DOHH2 (cell line): ENCODE measurements around the gene SYT7.

Experiments
- H3F3A ChIP-seq: fragments of 200-600 bp; sonication (generic), shearing (Covaris generic); 2 replicates; pipeline ENCODE4 v1.6.0; 2016; ENCODE audit warnings: antibody characterized with exemption, mild to moderate bottlenecking; ENCODE audit not compliant: control insufficient read depth, insufficient read depth
- H3K27ac ChIP-seq: fragments of 200-600 bp; sonication (generic); 2 replicates; pipeline ENCODE4 v1.5.1; 2014; ENCODE audit warnings: low read depth, mild to moderate bottlenecking, low read length, moderate library complexity
- H3K27me3 ChIP-seq: fragments of 200-600 bp; sonication (generic); 2 replicates; pipeline ENCODE4 v1.6.1; 2014; ENCODE audit warnings: mild to moderate bottlenecking, low read length, mixed read lengths; ENCODE audit not compliant: control insufficient read depth
- H3K36me3 ChIP-seq: fragments of 200-600 bp; sonication (generic); 2 replicates; pipeline ENCODE4 v1.6.1; 2014; ENCODE audit warnings: mild to moderate bottlenecking, low read length, moderate library complexity, mixed read lengths; ENCODE audit not compliant: control insufficient read depth
- H3K4me1 ChIP-seq: fragments of 200-600 bp; sonication (generic); 2 replicates; pipeline ENCODE4 v1.6.1; 2014; ENCODE audit warnings: mild to moderate bottlenecking, low read length, mixed read lengths; ENCODE audit not compliant: control insufficient read depth
- H3K4me2 ChIP-seq: fragments of 200-600 bp; sonication (generic); 2 replicates; pipeline ENCODE4 v1.6.0; 2014; ENCODE audit warnings: mild to moderate bottlenecking, low read length, moderate library complexity
- H3K4me3 ChIP-seq: fragments of 200-600 bp; sonication (generic); 2 replicates; pipeline ENCODE4 v1.5.1; 2014; ENCODE audit warnings: mild to moderate bottlenecking, low read length, mixed read lengths
- H3K79me2 ChIP-seq: fragments of 200-600 bp; sonication (generic); 2 replicates; pipeline ENCODE4 v1.6.1; 2014; ENCODE audit warnings: mild to moderate bottlenecking, low read length, mixed read lengths; ENCODE audit not compliant: control insufficient read depth
- H3K9me2 ChIP-seq: fragments of 200-600 bp; sonication (generic); replicated peaks from 2 replicates; pipeline ENCODE4 v1.6.1; 2014; ENCODE audit warnings: mild to moderate bottlenecking, low read length, mixed read lengths; ENCODE audit not compliant: control insufficient read depth
- H3K9me3 ChIP-seq: fragments of 200-600 bp; sonication (generic); 2 replicates; pipeline ENCODE4 v1.6.1; 2014; ENCODE audit warnings: antibody characterized with exemption, low read length, mixed read lengths; ENCODE audit not compliant: control insufficient read depth, insufficient read depth
- H4K20me1 ChIP-seq: fragments of 200-600 bp; sonication (generic); 2 replicates; pipeline ENCODE4 v1.6.0; 2014; ENCODE audit warnings: low read depth, mild to moderate bottlenecking, antibody characterized with exemption, low read length, moderate library complexity; ENCODE audit not compliant: control insufficient read depth, insufficient read depth
- EZH2phosphoT487 ChIP-seq: fragments of 200-600 bp; sonication (generic); IDR thresholded peaks from 2 replicates; pipeline ENCODE4 v1.6.1; 2017; ENCODE audit warnings: borderline replicate concordance, mild to moderate bottlenecking, antibody characterized with exemption, low read length, moderate library complexity, mixed read lengths
- TF ChIP-seq, protein P1 (sequence below): fragments of 200-600 bp; sonication (generic); IDR thresholded peaks from one replicate; pipeline ENCODE4 v1.5.1; 2014; ENCODE audit warnings: antibody characterized with exemption, mild to moderate bottlenecking, low read depth, low read length; ENCODE audit not compliant: poor library complexity, severe bottlenecking

Gene SYT7

DNA sequence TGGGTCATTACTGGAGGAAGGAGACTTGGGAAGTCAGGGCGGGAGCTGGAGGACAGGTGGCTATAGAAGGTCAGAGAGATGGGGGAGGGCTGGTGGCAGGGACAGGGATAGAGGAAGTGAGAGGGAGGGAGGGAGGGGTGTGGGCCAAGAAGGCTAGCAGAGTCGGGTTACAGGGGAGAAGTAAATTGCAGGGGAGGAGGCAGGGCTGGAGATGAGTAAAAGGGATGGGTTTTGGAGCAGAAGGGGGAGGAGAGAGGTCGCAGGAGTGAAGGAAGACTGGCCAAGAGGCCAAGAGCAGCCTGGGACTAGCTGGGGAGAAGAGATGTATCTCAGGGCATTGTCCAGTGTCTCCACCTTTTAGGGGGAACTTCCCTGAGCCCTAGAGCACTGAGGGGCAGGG is 39.3 kb downstream of the SYT7 start:
- Histone ChIP-seq H3F3A (no peaks in the 10 kb centered on the region), H3K9me3 (no peaks in the 10 kb centered on the region), H3K27ac (no peak overlapping the region), H3K4me3 (no peak overlapping the region), H3K79me2 (no peaks in the 10 kb centered on the region), H3K27me3 (peaks cover 4% of the 10 kb centered on the region; the same call in 1 of the 2 replicates), H4K20me1 (no peaks in the 10 kb centered on the region), H3K36me3 (no peaks in the 10 kb centered on the region), H3K4me1 (no peaks in the 10 kb centered on the region), H3K9me2 (no peaks in the 10 kb centered on the region), H3K4me2 (no peak overlapping the region)
- TF ChIP-seq, protein P1, sequence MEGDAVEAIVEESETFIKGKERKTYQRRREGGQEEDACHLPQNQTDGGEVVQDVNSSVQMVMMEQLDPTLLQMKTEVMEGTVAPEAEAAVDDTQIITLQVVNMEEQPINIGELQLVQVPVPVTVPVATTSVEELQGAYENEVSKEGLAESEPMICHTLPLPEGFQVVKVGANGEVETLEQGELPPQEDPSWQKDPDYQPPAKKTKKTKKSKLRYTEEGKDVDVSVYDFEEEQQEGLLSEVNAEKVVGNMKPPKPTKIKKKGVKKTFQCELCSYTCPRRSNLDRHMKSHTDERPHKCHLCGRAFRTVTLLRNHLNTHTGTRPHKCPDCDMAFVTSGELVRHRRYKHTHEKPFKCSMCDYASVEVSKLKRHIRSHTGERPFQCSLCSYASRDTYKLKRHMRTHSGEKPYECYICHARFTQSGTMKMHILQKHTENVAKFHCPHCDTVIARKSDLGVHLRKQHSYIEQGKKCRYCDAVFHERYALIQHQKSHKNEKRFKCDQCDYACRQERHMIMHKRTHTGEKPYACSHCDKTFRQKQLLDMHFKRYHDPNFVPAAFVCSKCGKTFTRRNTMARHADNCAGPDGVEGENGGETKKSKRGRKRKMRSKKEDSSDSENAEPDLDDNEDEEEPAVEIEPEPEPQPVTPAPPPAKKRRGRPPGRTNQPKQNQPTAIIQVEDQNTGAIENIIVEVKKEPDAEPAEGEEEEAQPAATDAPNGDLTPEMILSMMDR: no peak
- TF ChIP-seq EZH2phosphoT487: no peak

DNA sequence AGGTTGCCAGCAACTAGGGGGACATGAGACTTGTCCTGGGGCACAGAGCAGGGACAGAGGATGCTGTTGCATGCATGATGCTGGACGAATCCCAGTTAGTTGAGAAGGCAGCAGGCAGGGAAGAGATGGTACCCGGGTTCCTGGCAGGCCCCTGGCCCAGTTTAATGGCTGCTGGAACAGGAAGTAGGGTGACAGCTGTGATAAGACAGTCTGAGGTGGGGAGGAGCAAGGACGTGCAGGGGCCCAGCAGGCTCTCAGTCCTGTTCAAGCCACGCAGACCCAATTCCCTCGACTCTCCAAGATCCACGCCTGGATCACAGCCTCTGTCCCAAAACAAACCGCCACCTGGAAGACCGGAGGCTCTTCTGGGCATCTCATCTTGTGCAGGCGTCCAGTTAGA is 40.3 kb downstream of the SYT7 start:
- peaks cover 4% of the 10 kb centered on the region; the same call in 1 of the 2 replicates for H3K27me3 ChIP-seq
- H3F3A ChIP-seq: no peaks in the 10 kb centered on the region
- H4K20me1 ChIP-seq: no peaks in the 10 kb centered on the region
- no peak overlapping the region for H3K27ac ChIP-seq
- H3K36me3 ChIP-seq: no peaks in the 10 kb centered on the region
- H3K9me2 ChIP-seq: no peaks in the 10 kb centered on the region
- no peaks in the 10 kb centered on the region for H3K4me1 ChIP-seq
- H3K79me2 ChIP-seq: no peaks in the 10 kb centered on the region
- no peak overlapping the region for H3K4me3 ChIP-seq
- no peak for TF ChIP-seq EZH2phosphoT487
- TF ChIP-seq, protein P1: no peak
- no peaks in the 10 kb centered on the region for H3K9me3 ChIP-seq
- no peak overlapping the region for H3K4me2 ChIP-seq

DNA sequence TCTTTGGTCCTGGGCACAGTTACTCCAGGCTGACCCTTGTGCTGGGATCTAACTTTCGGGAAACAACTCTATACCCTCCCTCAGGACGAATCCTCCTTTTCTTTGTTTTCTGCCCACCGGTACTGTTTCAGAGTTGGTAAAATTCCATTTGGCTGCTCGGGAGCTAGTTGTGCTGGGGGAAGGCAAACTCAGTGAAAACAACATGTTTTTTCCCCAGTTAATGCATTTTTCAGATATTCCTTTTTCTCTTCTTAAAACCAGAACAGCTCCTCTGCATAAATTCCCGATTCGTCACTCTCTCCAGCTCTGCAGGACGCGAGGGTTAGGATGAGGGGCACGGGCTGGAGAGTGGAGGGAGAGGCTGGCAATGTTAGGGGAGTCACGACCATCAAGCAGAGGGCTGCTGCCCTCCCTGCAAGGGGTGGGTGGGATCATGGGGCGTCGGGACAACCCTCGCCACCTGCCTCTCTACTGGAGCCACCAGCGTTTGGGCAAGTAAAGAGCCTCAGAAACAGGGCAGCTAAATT is 41.0 kb downstream of the SYT7 start:
- H3K9me3 ChIP-seq: no peaks in the 10 kb centered on the region
- no peaks in the 10 kb centered on the region for H3K79me2 ChIP-seq
- H3K36me3 ChIP-seq: no peaks in the 10 kb centered on the region
- H3K27ac ChIP-seq: no peak overlapping the region
- H3K27me3 ChIP-seq: peaks cover 4% of the 10 kb centered on the region; the same call in 1 of the 2 replicates
- H3F3A ChIP-seq: no peaks in the 10 kb centered on the region
- H3K4me3 ChIP-seq: no peak overlapping the region
- H3K4me1 ChIP-seq: no peaks in the 10 kb centered on the region
- no peaks in the 10 kb centered on the region for H4K20me1 ChIP-seq
- TF ChIP-seq, protein P1: no peak
- no peak for TF ChIP-seq EZH2phosphoT487
- H3K4me2 ChIP-seq: no peak overlapping the region
- no peaks in the 10 kb centered on the region for H3K9me2 ChIP-seq
